ENCODE results near the gene MAP3K6. TPM values are rescaled to one million over a fixed set of nuclear protein-coding genes. Genes with fewer than 3 reads are reported as not detected.

Gene MAP3K6
- polyA plus RNA-seq, 1 donor from 2014 or later, result 4.4 TPM

DNA sequence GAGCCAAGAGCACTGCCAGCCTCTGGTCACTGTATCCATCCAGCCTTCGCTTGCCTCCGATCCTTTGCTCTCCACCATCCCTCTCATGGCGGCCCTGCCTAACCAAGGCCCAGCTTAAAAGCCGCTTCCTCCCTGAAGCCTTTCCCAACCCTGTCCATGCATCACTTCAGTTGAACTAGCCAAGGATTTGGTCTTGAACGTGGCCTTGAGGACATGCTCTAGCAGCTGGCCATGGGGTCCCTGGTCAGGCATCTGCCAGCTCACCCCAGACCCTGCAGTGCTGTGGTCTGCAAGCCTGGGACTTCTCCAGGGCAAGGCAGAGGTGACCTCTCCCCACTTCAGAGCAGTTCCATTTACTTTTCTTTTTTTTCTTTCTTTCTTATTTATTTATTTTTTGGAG is 30.0 kb downstream of the MAP3K6 start:
- no peak overlapping the region for H3K4me2 ChIP-seq (ENCODE audit: low read length)
- no peak overlapping the region for H3K4me3 ChIP-seq (ENCODE audit: low read length)
- H3K36me3 ChIP-seq (ENCODE audit: insufficient read depth, low read length), result no peaks in the 10 kb centered on the region
- H3K27ac ChIP-seq (ENCODE audit: low read length), result no peak overlapping the region
- no peaks in the 10 kb centered on the region for H3F3A ChIP-seq (ENCODE audit: insufficient read depth, low read length, poor library complexity, severe bottlenecking)
- H3K27me3 ChIP-seq (ENCODE audit: insufficient read depth, low read depth, low read length), result no peaks in the 10 kb centered on the region
- no peak overlapping the region for H2AFZ ChIP-seq (ENCODE audit: low read depth, low read length)
- TF ChIP-seq REST (IDR thresholded peaks at IDR 0.05; ENCODE audit: borderline replicate concordance) (no peak), SMC3 (conservative IDR thresholded peaks at IDR 0.05; ENCODE audit: poor library complexity) (no peak), POLR2AphosphoS5 (IDR thresholded peaks at IDR 0.05) (no peak), TAF1 (IDR thresholded peaks at IDR 0.05; ENCODE audit: low read depth) (no peak), MXI1 (conservative IDR thresholded peaks at IDR 0.05; ENCODE audit: poor library complexity, severe bottlenecking) (no peak), EZH2 (IDR thresholded peaks at IDR 0.05; ENCODE audit: borderline replicate concordance, insufficient read depth, low read length, poor library complexity, severe bottlenecking) (no peak), EP300 (conservative IDR thresholded peaks at IDR 0.05; ENCODE audit: poor library complexity, severe bottlenecking) (no peak), RAD21 (conservative IDR thresholded peaks at IDR 0.05) (no peak)
- TF ChIP-seq, protein P1, sequence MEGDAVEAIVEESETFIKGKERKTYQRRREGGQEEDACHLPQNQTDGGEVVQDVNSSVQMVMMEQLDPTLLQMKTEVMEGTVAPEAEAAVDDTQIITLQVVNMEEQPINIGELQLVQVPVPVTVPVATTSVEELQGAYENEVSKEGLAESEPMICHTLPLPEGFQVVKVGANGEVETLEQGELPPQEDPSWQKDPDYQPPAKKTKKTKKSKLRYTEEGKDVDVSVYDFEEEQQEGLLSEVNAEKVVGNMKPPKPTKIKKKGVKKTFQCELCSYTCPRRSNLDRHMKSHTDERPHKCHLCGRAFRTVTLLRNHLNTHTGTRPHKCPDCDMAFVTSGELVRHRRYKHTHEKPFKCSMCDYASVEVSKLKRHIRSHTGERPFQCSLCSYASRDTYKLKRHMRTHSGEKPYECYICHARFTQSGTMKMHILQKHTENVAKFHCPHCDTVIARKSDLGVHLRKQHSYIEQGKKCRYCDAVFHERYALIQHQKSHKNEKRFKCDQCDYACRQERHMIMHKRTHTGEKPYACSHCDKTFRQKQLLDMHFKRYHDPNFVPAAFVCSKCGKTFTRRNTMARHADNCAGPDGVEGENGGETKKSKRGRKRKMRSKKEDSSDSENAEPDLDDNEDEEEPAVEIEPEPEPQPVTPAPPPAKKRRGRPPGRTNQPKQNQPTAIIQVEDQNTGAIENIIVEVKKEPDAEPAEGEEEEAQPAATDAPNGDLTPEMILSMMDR (IDR thresholded peaks at IDR 0.05; ENCODE audit: poor library complexity, severe bottlenecking), result no peak
- H3K9me2 ChIP-seq (ENCODE audit: insufficient read depth, low read length), result no peaks in the 10 kb centered on the region
- no peaks in the 10 kb centered on the region for H3K9me3 ChIP-seq (ENCODE audit: low read length)
- H3K79me2 ChIP-seq (replicated peaks; ENCODE audit: insufficient read depth, low read length), result no peaks in the 10 kb centered on the region
- H4K20me1 ChIP-seq (ENCODE audit: insufficient read depth), result no peaks in the 10 kb centered on the region
- no peak overlapping the region for H3K9ac ChIP-seq (ENCODE audit: low read length)

- Histone ChIP-seq H3K9me2 (ENCODE audit: insufficient read depth, low read length) (no peaks in the 10 kb centered on the region), H3K79me2 (replicated peaks; ENCODE audit: insufficient read depth, low read length) (no peaks in the 10 kb centered on the region), H3F3A (ENCODE audit: insufficient read depth, low read length, poor library complexity, severe bottlenecking) (no peaks in the 10 kb centered on the region), H4K20me1 (ENCODE audit: insufficient read depth) (no peaks in the 10 kb centered on the region), H3K36me3 (ENCODE audit: insufficient read depth, low read length) (no peaks in the 10 kb centered on the region), H3K9me3 (ENCODE audit: low read length) (no peaks in the 10 kb centered on the region), H3K4me3 (ENCODE audit: low read length) (no peak overlapping the region), H2AFZ (ENCODE audit: low read depth, low read length) (no peak overlapping the region), H3K27ac (ENCODE audit: low read length) (no peak overlapping the region), H3K27me3 (ENCODE audit: insufficient read depth, low read depth, low read length) (no peaks in the 10 kb centered on the region), H3K4me2 (ENCODE audit: low read length) (no peak overlapping the region), H3K9ac (ENCODE audit: low read length) (no peak overlapping the region)
- TF ChIP-seq REST (IDR thresholded peaks at IDR 0.05; ENCODE audit: borderline replicate concordance), result no peak
- TF ChIP-seq MXI1 (conservative IDR thresholded peaks at IDR 0.05; ENCODE audit: poor library complexity, severe bottlenecking), result no peak
- TF ChIP-seq, protein P1 (IDR thresholded peaks at IDR 0.05; ENCODE audit: poor library complexity, severe bottlenecking), result no peak
- no peak for TF ChIP-seq RAD21 (conservative IDR thresholded peaks at IDR 0.05)
- TF ChIP-seq POLR2AphosphoS5 (IDR thresholded peaks at IDR 0.05), result no peak
- TF ChIP-seq EZH2 (IDR thresholded peaks at IDR 0.05; ENCODE audit: borderline replicate concordance, insufficient read depth, low read length, poor library complexity, severe bottlenecking), result no peak
- no peak for TF ChIP-seq TAF1 (IDR thresholded peaks at IDR 0.05; ENCODE audit: low read depth)
- TF ChIP-seq EP300 (conservative IDR thresholded peaks at IDR 0.05; ENCODE audit: poor library complexity, severe bottlenecking), result no peak
- no peak for TF ChIP-seq SMC3 (conservative IDR thresholded peaks at IDR 0.05; ENCODE audit: poor library complexity)
Observed at GRCh38 chr1:27335506-27336422, 31.0 kb downstream of the MAP3K6 start.

Data from neural cell (in vitro differentiated cells).